Choroid plexus epithelial cell (primary cell): ENCODE measurements around the gene NKG7.

Source experiments
- DNase-seq: peaks from one replicate; pipeline ENCODE4 v3.0.0-alpha.2; 2010; ENCODE audit warnings: low read depth
- H3K4me3 ChIP-seq: 2 replicates; pipeline ENCODE4 v1.5.1; 2011; ENCODE audit warnings: low read depth, mild to moderate bottlenecking, control low read depth, low read length, moderate library complexity
- TF ChIP-seq, protein P1 (sequence below): conservative IDR thresholded peaks from 2 replicates; pipeline ENCODE4 v1.5.1; 2011; ENCODE audit warnings: low read depth, mild to moderate bottlenecking, control low read depth, inconsistent platforms, low read length, moderate library complexity

NKG7 gene

DNA sequence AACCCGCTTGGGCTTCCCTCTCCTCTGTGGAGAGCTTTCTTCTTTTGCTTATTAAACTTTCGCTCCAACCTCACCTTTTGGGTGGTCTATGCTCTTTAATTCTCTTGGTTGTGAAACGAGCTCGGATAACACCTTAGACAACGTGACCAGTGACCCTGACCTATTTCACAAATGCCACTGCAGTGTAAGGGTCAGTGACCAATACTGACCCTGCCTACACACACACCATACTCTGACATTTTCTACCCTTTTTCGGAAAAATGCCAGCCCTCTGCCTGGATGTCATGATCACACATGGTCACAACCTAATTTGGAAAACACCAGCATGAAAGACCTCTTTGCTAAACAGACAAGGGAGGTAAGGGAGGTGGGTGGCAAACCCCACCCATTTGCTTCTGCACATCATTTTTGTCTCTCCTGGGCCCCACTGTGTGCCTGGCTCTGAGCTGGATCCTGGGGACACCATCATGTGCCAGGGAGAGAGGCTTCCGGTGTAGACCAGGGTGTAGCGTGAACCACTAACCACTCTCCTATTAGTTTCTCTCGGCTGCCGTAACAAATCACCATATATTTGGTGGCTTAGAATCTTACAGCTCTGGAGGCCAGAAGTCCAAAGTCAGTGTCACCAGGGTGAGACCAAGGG, 16.2 kb downstream of the NKG7 start:
- TF ChIP-seq, protein P1, sequence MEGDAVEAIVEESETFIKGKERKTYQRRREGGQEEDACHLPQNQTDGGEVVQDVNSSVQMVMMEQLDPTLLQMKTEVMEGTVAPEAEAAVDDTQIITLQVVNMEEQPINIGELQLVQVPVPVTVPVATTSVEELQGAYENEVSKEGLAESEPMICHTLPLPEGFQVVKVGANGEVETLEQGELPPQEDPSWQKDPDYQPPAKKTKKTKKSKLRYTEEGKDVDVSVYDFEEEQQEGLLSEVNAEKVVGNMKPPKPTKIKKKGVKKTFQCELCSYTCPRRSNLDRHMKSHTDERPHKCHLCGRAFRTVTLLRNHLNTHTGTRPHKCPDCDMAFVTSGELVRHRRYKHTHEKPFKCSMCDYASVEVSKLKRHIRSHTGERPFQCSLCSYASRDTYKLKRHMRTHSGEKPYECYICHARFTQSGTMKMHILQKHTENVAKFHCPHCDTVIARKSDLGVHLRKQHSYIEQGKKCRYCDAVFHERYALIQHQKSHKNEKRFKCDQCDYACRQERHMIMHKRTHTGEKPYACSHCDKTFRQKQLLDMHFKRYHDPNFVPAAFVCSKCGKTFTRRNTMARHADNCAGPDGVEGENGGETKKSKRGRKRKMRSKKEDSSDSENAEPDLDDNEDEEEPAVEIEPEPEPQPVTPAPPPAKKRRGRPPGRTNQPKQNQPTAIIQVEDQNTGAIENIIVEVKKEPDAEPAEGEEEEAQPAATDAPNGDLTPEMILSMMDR, result no peak
- H3K4me3 ChIP-seq, result no peak overlapping the region
- no peak for DNase-seq

GRCh38 chr19:51354742-51355148, 17.7 kb downstream of the NKG7 start:
- peak; percentile 57 for DNase-seq
- TF ChIP-seq, protein P1, result no peak

GRCh38 chr19:51354103-51354741, 18.2 kb downstream of the NKG7 start:
- peak; percentile 35 for DNase-seq
- TF ChIP-seq, protein P1, result no peak
- H3K4me3 ChIP-seq, result no peak overlapping the region

More at GRCh38 chr19:51354742-51355148, 17.7 kb downstream of the NKG7 start:
- H3K4me3 ChIP-seq, result no peak overlapping the region

DNA sequence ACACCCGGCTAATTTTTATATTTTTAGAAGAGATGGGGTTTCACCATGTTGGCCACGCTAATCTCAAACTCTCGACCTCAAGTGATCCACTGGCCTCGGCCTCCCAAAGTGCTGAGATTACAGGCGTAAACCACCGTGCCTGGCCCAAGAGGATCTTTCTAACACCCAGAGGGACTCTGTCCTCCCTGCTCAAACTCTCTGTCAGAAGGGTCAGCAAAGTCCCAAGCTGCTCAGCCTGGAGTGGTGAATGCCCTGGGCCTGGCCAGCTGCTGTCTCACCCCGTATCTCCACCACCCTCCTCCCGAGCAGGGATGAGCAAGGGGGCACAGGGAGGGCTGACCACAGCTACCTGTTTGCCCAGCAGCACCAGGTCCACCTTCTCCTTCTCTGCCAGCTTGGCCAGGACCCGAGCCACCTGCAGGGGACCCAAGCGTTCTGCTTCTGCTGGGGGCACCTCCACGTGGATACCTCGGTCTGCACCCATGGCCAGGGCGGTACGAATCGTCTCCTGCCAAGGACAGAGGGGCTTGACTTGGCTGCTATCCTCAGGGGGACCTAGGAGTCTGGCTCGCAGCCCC, 19.6 kb downstream of the NKG7 start:
- TF ChIP-seq, protein P1, result no peak
- DNase-seq, result no peak
- no peak overlapping the region for H3K4me3 ChIP-seq

DNA sequence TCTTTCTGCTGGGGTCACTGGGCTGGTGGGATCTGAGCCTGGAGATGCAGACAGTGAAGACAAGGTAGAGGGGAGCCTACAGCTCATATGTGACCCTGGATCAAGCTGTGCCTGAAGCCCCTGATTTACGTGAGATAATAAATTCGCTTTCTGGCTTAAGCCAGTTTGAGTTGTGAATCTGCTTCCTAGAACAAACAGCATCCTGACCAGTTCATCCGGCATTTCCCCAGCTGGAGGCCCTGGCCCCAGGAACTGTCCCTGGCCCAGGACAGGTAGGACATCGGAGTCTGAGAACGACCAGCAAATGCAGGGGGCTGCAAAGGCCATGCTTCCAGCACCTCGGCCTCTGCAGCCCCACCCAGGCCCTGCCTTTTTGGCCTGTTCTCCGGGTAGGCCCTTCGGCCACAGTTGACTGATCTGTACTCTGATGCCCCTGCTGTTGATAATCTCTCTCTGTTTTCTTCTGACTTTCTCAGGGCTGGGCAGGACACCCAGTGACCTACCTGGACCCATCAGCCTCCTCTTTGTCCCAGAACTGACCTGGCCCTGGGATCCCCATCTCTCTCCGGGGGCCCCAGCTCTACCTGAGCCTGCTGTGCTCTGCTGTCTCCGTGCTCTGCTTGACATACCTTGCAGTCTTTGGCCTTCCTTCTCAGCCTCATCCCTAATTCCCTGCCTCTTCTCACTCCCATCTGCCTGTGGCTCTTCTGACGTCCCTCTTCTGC, 21.0 kb downstream of the NKG7 start:
- no peak for DNase-seq
- H3K4me3 ChIP-seq, result no peak overlapping the region

DNA sequence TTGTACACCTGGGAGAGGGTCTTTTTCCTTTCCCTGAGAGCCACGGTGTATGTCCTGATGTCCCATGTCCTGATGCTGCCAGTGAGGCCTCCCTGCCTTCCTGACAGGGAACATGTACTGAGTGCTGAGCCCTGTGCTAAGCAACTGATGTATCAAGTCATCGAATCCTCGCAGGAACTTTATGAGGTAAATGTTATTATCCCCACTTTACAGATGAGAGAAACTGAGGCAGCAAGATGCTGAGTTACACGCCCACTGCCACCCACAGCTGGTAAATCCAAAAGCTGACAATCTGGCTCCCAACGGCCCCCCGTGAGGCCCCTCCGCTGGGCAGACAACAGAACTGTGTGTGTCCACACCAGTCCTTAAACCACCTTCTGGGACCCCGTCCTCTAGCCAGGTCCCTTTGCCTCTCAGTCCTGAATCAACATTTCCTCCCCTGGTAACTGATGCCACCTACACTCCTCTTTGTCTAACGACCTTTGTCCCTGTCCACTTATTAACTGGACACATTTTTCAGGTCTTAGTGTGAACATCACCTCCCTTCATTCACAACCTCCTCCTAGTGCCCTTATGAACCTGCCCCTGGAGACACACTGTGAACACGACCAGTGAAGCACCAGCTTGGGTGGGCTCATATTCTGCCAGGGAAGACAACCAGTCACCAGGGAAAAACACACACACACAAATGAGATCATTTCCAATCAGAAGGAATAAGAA, 25.1 kb downstream of the NKG7 start:
- TF ChIP-seq, protein P1, result no peak
- no peak overlapping the region for H3K4me3 ChIP-seq
- no peak for DNase-seq

More for the DNA sequence above, 21.0 kb downstream of the NKG7 start:
- TF ChIP-seq, protein P1, result no peak
